Body of pancreas (tissue), 4 donors: Measurements from ENCODE around the gene ATF6. TPM values are rescaled to one million over a fixed set of nuclear protein-coding genes. Genes with fewer than 3 reads are reported as not detected.

ENCODE experiments used
- ATAC-seq: fragments of 150-250 bp; one replicate; pipeline ENCODE4 v1.9.1; 2016
- DNase-seq, 4 donors: peaks; one replicate each; pipeline ENCODE4 v3.0.0-alpha.2; 2019
- H3K27ac ChIP-seq, 4 donors: fragments of 200-600 bp; sonication (generic); 1 replicate in 3 of 4; 2 replicates in 1 of 4; pipeline versions ENCODE4 v1.5.1 to v1.6.1; 2016 to 2019; ENCODE audit warnings: mild to moderate bottlenecking in 1 of 4, mixed read lengths in 1 of 4, moderate library complexity in 1 of 4
- H3K27me3 ChIP-seq, 2 donors: fragments of 200-600 bp; sonication (generic); one replicate each; pipeline ENCODE4 v1.6.0; 2016; ENCODE audit warnings: mild to moderate bottlenecking in 1 of 2
- H3K36me3 ChIP-seq, 2 donors: fragments of 200-600 bp; sonication (generic); replicated peaks in 1 of 2; 2 replicates each; pipeline ENCODE4 v1.5.1; 2016; ENCODE audit warnings: low read depth in 2 of 2; ENCODE audit not compliant: insufficient read depth in 1 of 2
- H3K4me1 ChIP-seq: fragments of 200-600 bp; sonication (generic); one replicate; pipeline ENCODE4 v1.6.0; 2016
- H3K4me3 ChIP-seq, 2 donors: fragments of 200-600 bp; sonication (generic); 1 replicate in 1 of 2; 2 replicates in 1 of 2; pipeline ENCODE4 v1.5.1; 2016 to 2019
- H3K9me3 ChIP-seq, 3 donors: fragments of 200-600 bp; sonication (generic); 1 replicate in 2 of 3; 2 replicates in 1 of 3; pipeline ENCODE4 v1.5.1; 2016
- CTCF ChIP-seq, 7 experiments: fragments of 450-650 bp in 4 of 7; fragments of 200-600 bp in 3 of 7; sonication (generic) in 3 of 7; IDR thresholded peaks; one replicate each; pipeline ENCODE4 v1.5.1; 2016 to 2019; ENCODE audit warnings: antibody characterized with exemption in 7 of 7
- POLR2A ChIP-seq, 3 donors: fragments of 450-650 bp; IDR thresholded peaks; one replicate each; pipeline ENCODE4 v1.6.1; 2016; ENCODE audit warnings: antibody characterized with exemption in 3 of 3, mild to moderate bottlenecking in 2 of 3
- WGBS, 2 donors: methylation state at CpG; one replicate each; pipeline ENCODE4 v1.1.5; 2017; 5-methylcytosine and 5-hydroxymethylcytosine counted together
- intact Hi-C: fragments of 100-400 bp; cut with DNase I; formaldehyde crosslinking; loops from one replicate; pipeline ENCODE4 v1.15.1; 2023
- total RNA-seq, 2 donors: library from RNA; depleted of rRNA; stranded (reverse); fragments of >200 nt; gene quantifications; one replicate each; pipeline ENCODE4 v1.1.0, GENCODE V29; 2016

Gene ATF6
- total RNA-seq, 2 donors from 2014 or later, result 12.5 to 16.3 TPM

GRCh38 chr1:161908264-161908663, 142.1 kb downstream of the ATF6 start:
- Histone ChIP-seq H3K9me3 (no peaks in the 10 kb centered on the region), H3K4me1 (no peaks in the 10 kb centered on the region), H3K4me3 (no peak overlapping the region), H3K36me3 (no peaks in the 10 kb centered on the region), H3K27ac (no peak overlapping the region), H3K27me3 (no peaks in the 10 kb centered on the region)
- DNase-seq (no peak), ATAC-seq (no peak)
- TF ChIP-seq CTCF (IDR thresholded peaks at IDR 0.05), result no peak
- no peak for TF ChIP-seq POLR2A (IDR thresholded peaks at IDR 0.05)
- intact Hi-C loops, result no loop called here
- 90 to 92% methylated on average over 3 of the region's 3 CpGs for WGBS, 2 donors

GRCh38 chr1:161910604-161911003, 144.5 kb downstream of the ATF6 start:
- DNase-seq, result no peak
- Histone ChIP-seq H3K36me3 (peaks cover 0 to 11% of the 10 kb centered on the region in 2 donors), H3K4me1 (no peaks in the 10 kb centered on the region), H3K27me3 (no peaks in the 10 kb centered on the region), H3K4me3 (no peak overlapping the region), H3K27ac (no peak overlapping the region), H3K9me3 (no peaks in the 10 kb centered on the region)
- no peak for ATAC-seq
- TF ChIP-seq POLR2A (IDR thresholded peaks at IDR 0.05) (no peak), CTCF (IDR thresholded peaks at IDR 0.05) (no peak)
- intact Hi-C loops, result no loop called here

- ATAC-seq, result no peak
- no peak overlapping the region for H3K27ac ChIP-seq
Observed at GRCh38 chr1:161913482-161914140, 147.5 kb downstream of the ATF6 start.

GRCh38 chr1:161914595-161914994, 148.5 kb downstream of the ATF6 start:
- Histone ChIP-seq H3K27me3 (no peaks in the 10 kb centered on the region), H3K9me3 (no peaks in the 10 kb centered on the region), H3K27ac (no peak overlapping the region), H3K4me1 (no peaks in the 10 kb centered on the region), H3K36me3 (peaks cover 0 to 13% of the 10 kb centered on the region in 2 donors), H3K4me3 (no peak overlapping the region)
- DNase-seq (no peak), ATAC-seq (no peak)
- TF ChIP-seq POLR2A (IDR thresholded peaks at IDR 0.05) (no peak), CTCF (IDR thresholded peaks at IDR 0.05) (no peak)
- intact Hi-C loops, result no loop called here
- WGBS, 2 donors, result 91 to 95% methylated on average over 1 of the region's 1 CpG

More at GRCh38 chr1:161913482-161914140, 147.5 kb downstream of the ATF6 start:
- H3K4me1 ChIP-seq, result no peaks in the 10 kb centered on the region
- peaks cover 0 to 13% of the 10 kb centered on the region in 2 donors for H3K36me3 ChIP-seq
- no peak overlapping the region for H3K4me3 ChIP-seq
- intact Hi-C loops, result no loop called here
- H3K27me3 ChIP-seq, result no peaks in the 10 kb centered on the region
- TF ChIP-seq CTCF (IDR thresholded peaks at IDR 0.05) (no peak), POLR2A (IDR thresholded peaks at IDR 0.05) (no peak)
- H3K9me3 ChIP-seq, result no peaks in the 10 kb centered on the region
- DNase-seq, result no peak

- H3K27ac ChIP-seq, result no peak overlapping the region
- no peak overlapping the region for H3K4me3 ChIP-seq
- H3K36me3 ChIP-seq, result peaks cover 0 to 13% of the 10 kb centered on the region in 2 donors
- H3K4me1 ChIP-seq, result no peaks in the 10 kb centered on the region
- no peak for ATAC-seq
- TF ChIP-seq CTCF (IDR thresholded peaks at IDR 0.05), result no peak
- no peak for DNase-seq
- H3K27me3 ChIP-seq, result no peaks in the 10 kb centered on the region
- no peaks in the 10 kb centered on the region for H3K9me3 ChIP-seq
- WGBS, 2 donors, result 94 to 95% methylated on average over 1 of the region's 1 CpG
- intact Hi-C loops, result no loop called here
Observed at GRCh38 chr1:161915051-161915503, 149.0 kb downstream of the ATF6 start.
